HEK293T (cell line): Measurements from ENCODE around the gene KRT17.
"Not testable (repeated sequence)": the region's sequence is repeated elsewhere in the genome, so short reads cannot be mapped to it uniquely, and the experiment has no call there.

Experiments
- BHLHE40 ChIP-seq: fragments of 450-650 bp; IDR thresholded peaks from 2 replicates; pipeline ENCODE4 v1.6.1; 2016; ENCODE audit warnings: mild to moderate bottlenecking, moderate library complexity, borderline replicate concordance
- FOXA1 ChIP-seq: fragments of 450-650 bp; IDR thresholded peaks from 2 replicates; pipeline ENCODE4 v1.6.1; 2016; ENCODE audit warnings: mild to moderate bottlenecking
- SP1 ChIP-seq: fragments of 450-650 bp; IDR thresholded peaks from 2 replicates; pipeline ENCODE4 v1.6.1; 2017

- not testable (repeated sequence) for TF ChIP-seq BHLHE40, SP1, FOXA1
Observed at GRCh38 chr17:41612376-41613160, 11.8 kb downstream of the KRT17 start, which contains the start of gene KRT16.
